Endothelial cell of umbilical vein (primary cell): Measurements from ENCODE around the gene CWC27. TPM values are rescaled to one million over a fixed set of nuclear protein-coding genes. Genes with fewer than 3 reads are reported as not detected.

Source experiments
- BruUV-seq: library from RNA; stranded (reverse); fragments of 400-500 nt; replicated peaks from 2 replicates; lab custom pipeline; 2021; lab: Mats Ljungman, UMichigan
- CTCF ChIA-PET: fragments of 300-600, 350-600 bp; sonication (Branson Sonifier 250); formaldehyde crosslinking; loops from one replicate; lab custom pipeline; 2021; ENCODE audit warnings: antibody characterized with exemption, inconsistent platforms; lab: Charles Lee
- POLR2A ChIA-PET: fragments of 300-600, 350-600 bp; sonication (Branson Sonifier 250); formaldehyde crosslinking; loops from one replicate; lab custom pipeline; 2021; ENCODE audit warnings: antibody characterized with exemption, inconsistent platforms; lab: Charles Lee
- DNase-seq: peaks from one replicate; pipeline ENCODE4 v3.0.0-alpha.2; 2011; ENCODE audit warnings: low read depth, low spot score
- FAIRE-seq: peaks from 2 replicates; lab custom pipeline; 2011; peaks lifted over from hg19 to GRCh38; lab: Jason Lieb, UNC
- H2AFZ ChIP-seq: 2 replicates; pipeline ENCODE4 v1.6.0; 2012; ENCODE audit warnings: low read depth, low read length, control low read depth, inconsistent platforms
- H3K27ac ChIP-seq: 2 replicates; pipeline ENCODE4 v1.5.1; 2011; ENCODE audit warnings: low read depth, mild to moderate bottlenecking, control low read depth, low read length, moderate library complexity; ENCODE audit not compliant: insufficient read depth
- H3K27me3 ChIP-seq, 2 experiments: 2 replicates each; pipeline versions ENCODE4 v1.6.0 to v1.6.1; 2011; ENCODE audit warnings: low read length in 2 of 2, mixed read lengths in 1 of 2; ENCODE audit not compliant: control insufficient read depth in 2 of 2, insufficient read depth in 2 of 2
- H3K36me3 ChIP-seq, 2 experiments: 2 replicates in 1 of 2; 3 replicates in 1 of 2; pipeline ENCODE4 v1.5.1; 2011; ENCODE audit warnings: low read length in 2 of 2, mild to moderate bottlenecking in 1 of 2, moderate library complexity in 1 of 2; ENCODE audit not compliant: control insufficient read depth in 2 of 2, insufficient read depth in 2 of 2; ENCODE audit errors: extremely low read depth in 1 of 2
- H3K4me1 ChIP-seq: 3 replicates; pipeline ENCODE4 v1.5.1; 2011; ENCODE audit warnings: mild to moderate bottlenecking, low read length; ENCODE audit not compliant: control insufficient read depth, insufficient read depth; ENCODE audit errors: extremely low read depth
- H3K4me2 ChIP-seq: 2 replicates; pipeline ENCODE4 v1.6.1; 2011; ENCODE audit warnings: low read length, control low read depth, mixed read lengths; ENCODE audit not compliant: insufficient read depth
- H3K4me3 ChIP-seq, 3 experiments: fragments of 200-600 bp in 1 of 3; sonication (generic), shearing (Covaris generic) in 1 of 3; replicated peaks in 1 of 3; 2 replicates each; pipeline ENCODE4 v1.5.1; 2011 to 2016; ENCODE audit warnings: control low read depth in 3 of 3, low read length in 3 of 3, mild to moderate bottlenecking in 2 of 3, inconsistent platforms in 1 of 3, low read depth in 1 of 3, moderate library complexity in 1 of 3; ENCODE audit not compliant: insufficient read depth in 1 of 3
- H3K79me2 ChIP-seq: 2 replicates; pipeline ENCODE4 v1.6.0; 2012; ENCODE audit warnings: low read length, inconsistent platforms; ENCODE audit not compliant: control insufficient read depth, insufficient read depth
- H3K9ac ChIP-seq: replicated peaks from 2 replicates; pipeline ENCODE3; 2011; ENCODE audit warnings: low read length, control low read depth; ENCODE audit not compliant: insufficient read depth; ENCODE audit errors: extremely low read depth
- H3K9me1 ChIP-seq: replicated peaks from 3 replicates; pipeline ENCODE4 v1.6.0; 2011; ENCODE audit warnings: mild to moderate bottlenecking, low read length; ENCODE audit not compliant: control insufficient read depth, insufficient read depth; ENCODE audit errors: extremely low read depth
- H3K9me3 ChIP-seq: replicated peaks from 2 replicates; pipeline ENCODE4 v1.5.1; 2012; ENCODE audit warnings: low read length, inconsistent platforms; ENCODE audit not compliant: control insufficient read depth, insufficient read depth
- H4K20me1 ChIP-seq: replicated peaks from 2 replicates; pipeline ENCODE3; 2011; ENCODE audit warnings: mild to moderate bottlenecking, low read length; ENCODE audit not compliant: control insufficient read depth, insufficient read depth; ENCODE audit errors: extremely low read depth
- CTCF ChIP-seq, 2 donors: IDR thresholded peaks; 1 replicate in 1 of 2; 2 replicates in 1 of 2; pipeline ENCODE4 v1.5.1; 2011; ENCODE audit warnings: low read length in 2 of 2, mild to moderate bottlenecking in 2 of 2, moderate library complexity in 2 of 2, control low read depth in 1 of 2, inconsistent platforms in 1 of 2, low read depth in 1 of 2; ENCODE audit not compliant: insufficient read depth in 1 of 2; ENCODE audit errors: extremely low read depth in 1 of 2
- EZH2 ChIP-seq: IDR thresholded peaks from 2 replicates; pipeline ENCODE4 v1.6.1; 2012; ENCODE audit warnings: borderline replicate concordance, low read depth, mild to moderate bottlenecking, moderate library complexity, low read length, inconsistent platforms; ENCODE audit not compliant: severe bottlenecking
- FOS ChIP-seq: IDR thresholded peaks from 2 replicates; pipeline ENCODE4 v1.6.1; 2011; ENCODE audit warnings: mild to moderate bottlenecking, low read length, moderate library complexity, borderline replicate concordance; ENCODE audit not compliant: insufficient read depth
- GATA2 ChIP-seq: IDR thresholded peaks from 2 replicates; pipeline ENCODE4 v1.7.0; 2011; ENCODE audit warnings: low read depth, mild to moderate bottlenecking, moderate library complexity, mixed read lengths, low read length; ENCODE audit not compliant: insufficient read length, insufficient read depth
- JUN ChIP-seq: IDR thresholded peaks from 2 replicates; pipeline ENCODE4 v1.6.1; 2011; ENCODE audit warnings: borderline replicate concordance, low read depth; ENCODE audit not compliant: insufficient read length, insufficient read depth
- MAX ChIP-seq: IDR thresholded peaks from 2 replicates; pipeline ENCODE4 v1.6.1; 2011; ENCODE audit not compliant: insufficient read depth, insufficient read length
- MYC ChIP-seq: IDR thresholded peaks from one replicate; pipeline ENCODE4 v1.6.1; 2011; ENCODE audit warnings: mild to moderate bottlenecking, low read depth, low read length
- POLR2A ChIP-seq: IDR thresholded peaks from 2 replicates; pipeline ENCODE4 v1.6.1; 2012; ENCODE audit warnings: low read depth, mild to moderate bottlenecking, control low read depth, low read length
- POLR2AphosphoS5 ChIP-seq: IDR thresholded peaks from 2 replicates; pipeline ENCODE4 v1.6.1; 2012; ENCODE audit warnings: low read depth, mild to moderate bottlenecking, control low read depth, low read length, moderate library complexity; ENCODE audit not compliant: insufficient read depth
- dilution Hi-C: fragments of 300-500 bp; cut with MboI; formaldehyde crosslinking; loops from one replicate; pipeline ENCODE4 v1.15.0; 2019; ENCODE audit warnings: low sequenced_read_pairs; ENCODE audit not compliant: extremely low pct_ligation_motif_present
- intact Hi-C: fragments of 100-400 bp; cut with micrococcal nuclease; formaldehyde crosslinking; loops from one replicate; pipeline ENCODE4 v1.10.0; 2022
- polyA plus RNA-seq, 4 experiments: library from polyadenylated mRNA; depleted of rRNA in 3 of 4; stranded (reverse) in 3 of 4; unstranded in 1 of 4; fragments of >200 nt; gene quantifications; 2 replicates each; pipeline versions ENCODE4 v1.2.1 to v1.2.3, GENCODE V29; 2011 to 2012; ENCODE audit warnings: missing spikeins in 1 of 4
- total RNA-seq: library from RNA; stranded (reverse); gene quantifications from 2 replicates; pipeline ENCODE4 v1.2.3, GENCODE V29; 2021

The CWC27 gene
- total and polyA plus RNA-seq, 2 donors (not counting 3 experiments of a cell fraction or from before 2014, with no cell fraction given), result 11.9 to 23.8 TPM

GRCh38 chr5:64834611-64835010 is 65.9 kb downstream of the CWC27 start:
- dilution Hi-C loops, result no loop called here
- H3K79me2 ChIP-seq, result no peaks in the 10 kb centered on the region
- POLR2A ChIA-PET, result no interaction called here

More at GRCh38 chr5:64834611-64835010, 65.9 kb downstream of the CWC27 start:
- Histone ChIP-seq H3K27ac (no peak overlapping the region), H3K4me3 (no peak overlapping the region), H3K9me1 (no peaks in the 10 kb centered on the region), H3K9me3 (no peaks in the 10 kb centered on the region), H2AFZ (no peak overlapping the region), H3K4me2 (no peak overlapping the region), H3K9ac (no peak overlapping the region), H4K20me1 (no peaks in the 10 kb centered on the region), H3K4me1 (peaks cover 43% of the 10 kb centered on the region), H3K36me3 (no peaks in the 10 kb centered on the region), H3K27me3 (no peaks in the 10 kb centered on the region)
- FAIRE-seq (no peak), DNase-seq (no peak)
- no TSS peak for BruUV-seq
- intact Hi-C loops, result no loop called here
- TF ChIP-seq MYC (no peak), JUN (no peak), GATA2 (no peak), FOS (no peak), EZH2 (no peak), MAX (no peak), POLR2AphosphoS5 (no peak), POLR2A (no peak), CTCF (IDR thresholded peaks at IDR 0.05; ENCODE audit: extremely low read depth in 1 of 2, insufficient read depth in 1 of 2, low read depth in 1 of 2, low read length in 2 of 2) (no peak)
- CTCF ChIA-PET, result interaction anchor here (1.3 kb wide), 1 partner anchor 9 kb away, joined by 3 read pairs; no protein-coding TSS in a partner anchor
